Mucosa of descending colon (tissue), 3 donors: ENCODE results near the gene C1orf50. TPM values are rescaled to one million over a fixed set of nuclear protein-coding genes. Genes with fewer than 3 reads are reported as not detected.

Experiments
- ATAC-seq: fragments of 200-7000 bp; cut with Tn5 transposase; one replicate; pipeline ENCODE4 v1.9.1; 2020; ENCODE audit warnings: mild to moderate bottlenecking, moderate library complexity
- DNase-seq, 3 donors: peaks; one replicate each; pipeline ENCODE4 v3.0.0-alpha.2; 2020
- H3K36me3 ChIP-seq: fragments of 200-600 bp; one replicate; pipeline ENCODE4 v1.8.0; 2021; ENCODE audit warnings: low read depth, mild to moderate bottlenecking
- H3K4me1 ChIP-seq: fragments of 200-600 bp; one replicate; pipeline ENCODE4 v1.8.0; 2021; ENCODE audit warnings: low read depth, mild to moderate bottlenecking
- H3K4me3 ChIP-seq: fragments of 200-600 bp; one replicate; pipeline ENCODE4 v1.8.0; 2021; ENCODE audit warnings: mild to moderate bottlenecking
- H3K9me3 ChIP-seq: fragments of 200-600 bp; one replicate; pipeline ENCODE4 v1.8.0; 2021; ENCODE audit warnings: mild to moderate bottlenecking
- CTCF ChIP-seq: fragments of 200-600 bp; IDR thresholded peaks from one replicate; pipeline ENCODE4 v1.8.0; 2022; ENCODE audit warnings: antibody characterized with exemption, mild to moderate bottlenecking
- intact Hi-C, 2 donors: fragments of 100-400 bp; cut with DNase I in 1 of 2; cut with micrococcal nuclease in 1 of 2; formaldehyde crosslinking; loops; one replicate each; pipeline versions ENCODE4 v1.11.0 to v1.11.1; 2022; cut with DNase I, micrococcal nuclease
- total RNA-seq, 3 donors: library from RNA; stranded (reverse); fragmentation: NEBNext Ultra II Directional in 2 of 3; extraction: Animal tissue kit (Norgen Biotek cat#: 25700) in 2 of 3; gene quantifications; one replicate each; pipeline versions ENCODE4 v1.2.1 to v1.2.4, GENCODE V29; 2021 to 2023
- donor health status: DM: no; HTN: no; CAD: no; lungs with moderate emphysema.
- donor health status: DM: no; HTN: no; CAD: no.
- donor health status: DM: no; HTN: yes; CAD: no.

Gene C1orf50
- total RNA-seq, 3 donors from 2014 or later, result 4.4 to 9.8 (median 7.1) TPM

GRCh38 chr1:42774928-42775526 is 8.0 kb downstream of the C1orf50 start:
- ATAC-seq, result no peak
- H3K36me3 ChIP-seq, result peaks cover 5% of the 10 kb centered on the region
- intact Hi-C loops, result loop anchor here in 1 of 2 donors (10.0 kb wide), 1 partner anchor 300 kb away; no protein-coding TSS in a partner anchor

GRCh38 chr1:42776502-42776901 is 9.5 kb downstream of the C1orf50 start:
- H3K36me3 ChIP-seq, result peaks cover 5% of the 10 kb centered on the region
- DNase-seq, result no peak
- intact Hi-C loops, result loop anchor here in 1 of 2 donors (10.0 kb wide), 1 partner anchor 298 kb away; no protein-coding TSS in a partner anchor

More at GRCh38 chr1:42774928-42775526, 8.0 kb downstream of the C1orf50 start:
- Histone ChIP-seq H3K9me3 (no peaks in the 10 kb centered on the region), H3K4me3 (no peak overlapping the region), H3K4me1 (no peaks in the 10 kb centered on the region)
- TF ChIP-seq CTCF, result no peak
- DNase-seq, result no peak

GRCh38 chr1:42777852-42778251 is 10.8 kb downstream of the C1orf50 start:
- Histone ChIP-seq H3K9me3 (no peaks in the 10 kb centered on the region), H3K36me3 (peaks cover 5% of the 10 kb centered on the region), H3K4me1 (no peaks in the 10 kb centered on the region), H3K4me3 (no peak overlapping the region)
- intact Hi-C loops, result loop anchor here in 1 of 2 donors (10.0 kb wide), 1 partner anchor 297 kb away; no protein-coding TSS in a partner anchor
- ATAC-seq, result peak; percentile 59
- peak in 1 of 3 donors; percentile 49 for DNase-seq
- TF ChIP-seq CTCF, result no peak

More at GRCh38 chr1:42776502-42776901, 9.5 kb downstream of the C1orf50 start:
- Histone ChIP-seq H3K4me1 (no peaks in the 10 kb centered on the region), H3K9me3 (no peaks in the 10 kb centered on the region), H3K4me3 (no peak overlapping the region)
- no peak for ATAC-seq
- TF ChIP-seq CTCF, result no peak

GRCh38 chr1:42779725-42780124 is 12.7 kb downstream of the C1orf50 start:
- no peaks in the 10 kb centered on the region for H3K9me3 ChIP-seq
- no peaks in the 10 kb centered on the region for H3K4me1 ChIP-seq
- DNase-seq (no peak), ATAC-seq (no peak)
- no peak overlapping the region for H3K4me3 ChIP-seq
- peaks cover 5% of the 10 kb centered on the region for H3K36me3 ChIP-seq
- intact Hi-C loops, result loop anchor here in 1 of 2 donors (10.0 kb wide), 1 partner anchor 295 kb away; no protein-coding TSS in a partner anchor
- no peak for TF ChIP-seq CTCF

- TF ChIP-seq CTCF, result no peak
- Histone ChIP-seq H3K4me1 (peaks cover 3% of the 10 kb centered on the region), H3K9me3 (no peaks in the 10 kb centered on the region), H3K4me3 (no peak overlapping the region), H3K36me3 (peaks cover 5% of the 10 kb centered on the region)
- ATAC-seq (no peak), DNase-seq (no peak)
- intact Hi-C loops, result no loop called here
These were observed 13.1 kb downstream of the C1orf50 start for GRCh38 chr1:42780176-42780575.
